ENCODE measurements around the gene FBXW7. TPM values are rescaled to one million over a fixed set of nuclear protein-coding genes. Genes with fewer than 3 reads are reported as not detected.

FBXW7 gene
- total RNA-seq, 1 donor from 2014 or later, result 23.3 TPM

DNA sequence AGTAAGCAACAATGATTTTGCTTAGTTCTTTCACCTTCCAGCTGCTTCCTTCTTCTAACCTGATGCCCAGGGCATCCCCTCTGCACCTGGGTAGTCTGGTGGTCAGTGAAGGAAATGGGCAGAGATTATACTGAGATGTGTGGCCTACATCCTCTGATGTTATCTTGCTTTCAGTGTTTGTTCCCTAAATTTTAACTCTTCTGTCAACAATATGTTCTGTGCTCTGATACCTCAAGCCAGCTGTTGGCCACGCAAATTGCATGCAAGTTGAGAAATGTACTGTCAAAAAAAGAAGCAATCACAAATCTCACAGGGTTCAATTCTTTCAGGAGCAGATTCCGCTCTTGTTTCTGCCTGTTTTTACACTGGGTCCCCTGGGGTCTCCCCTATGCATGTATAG lies 73.8 kb downstream of the FBXW7 start:
- TF ChIP-seq, protein P1, sequence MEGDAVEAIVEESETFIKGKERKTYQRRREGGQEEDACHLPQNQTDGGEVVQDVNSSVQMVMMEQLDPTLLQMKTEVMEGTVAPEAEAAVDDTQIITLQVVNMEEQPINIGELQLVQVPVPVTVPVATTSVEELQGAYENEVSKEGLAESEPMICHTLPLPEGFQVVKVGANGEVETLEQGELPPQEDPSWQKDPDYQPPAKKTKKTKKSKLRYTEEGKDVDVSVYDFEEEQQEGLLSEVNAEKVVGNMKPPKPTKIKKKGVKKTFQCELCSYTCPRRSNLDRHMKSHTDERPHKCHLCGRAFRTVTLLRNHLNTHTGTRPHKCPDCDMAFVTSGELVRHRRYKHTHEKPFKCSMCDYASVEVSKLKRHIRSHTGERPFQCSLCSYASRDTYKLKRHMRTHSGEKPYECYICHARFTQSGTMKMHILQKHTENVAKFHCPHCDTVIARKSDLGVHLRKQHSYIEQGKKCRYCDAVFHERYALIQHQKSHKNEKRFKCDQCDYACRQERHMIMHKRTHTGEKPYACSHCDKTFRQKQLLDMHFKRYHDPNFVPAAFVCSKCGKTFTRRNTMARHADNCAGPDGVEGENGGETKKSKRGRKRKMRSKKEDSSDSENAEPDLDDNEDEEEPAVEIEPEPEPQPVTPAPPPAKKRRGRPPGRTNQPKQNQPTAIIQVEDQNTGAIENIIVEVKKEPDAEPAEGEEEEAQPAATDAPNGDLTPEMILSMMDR (IDR thresholded peaks at IDR 0.05), result no peak
- no peaks in the 10 kb centered on the region for H3K36me3 Mint-ChIP-seq (ENCODE audit: low read depth)
- H3K9me3 Mint-ChIP-seq (ENCODE audit: low read depth), result no peaks in the 10 kb centered on the region
- H3K27ac Mint-ChIP-seq (ENCODE audit: unreplicated experiment), result no peak overlapping the region
- no peaks in the 10 kb centered on the region for H3K27me3 Mint-ChIP-seq (ENCODE audit: low read depth)
- no peak overlapping the region for H3K4me3 Mint-ChIP-seq (ENCODE audit: unreplicated experiment)
- H3K4me1 Mint-ChIP-seq (ENCODE audit: low read depth), result peaks cover 26% of the 10 kb centered on the region
- DNase-seq (ENCODE audit: low spot score), result no peak

DNA sequence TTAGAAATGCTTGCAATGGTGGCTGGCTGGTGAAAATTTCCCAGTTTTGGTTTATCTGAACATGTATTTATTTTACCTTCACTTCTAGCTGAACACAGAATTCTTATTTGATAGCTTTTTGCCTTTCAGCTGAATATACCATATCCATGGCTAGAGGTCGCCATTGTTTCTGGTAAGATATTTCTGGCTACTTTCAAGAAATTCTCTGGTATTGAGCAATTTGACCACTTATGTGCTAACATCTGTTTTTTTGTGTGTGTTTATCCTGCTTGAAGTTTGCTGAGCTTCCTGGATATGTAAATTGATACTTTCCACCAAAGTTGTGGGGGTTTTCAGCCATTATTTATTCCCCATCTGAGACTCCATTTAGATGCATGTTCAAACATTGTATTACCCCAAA lies 75.4 kb downstream of the FBXW7 start:
- H3K4me3 Mint-ChIP-seq (ENCODE audit: unreplicated experiment), result no peak overlapping the region
- H3K36me3 Mint-ChIP-seq (ENCODE audit: low read depth), result no peaks in the 10 kb centered on the region
- H3K4me1 Mint-ChIP-seq (ENCODE audit: low read depth), result peaks cover 26% of the 10 kb centered on the region
- DNase-seq (ENCODE audit: low spot score), result no peak
- H3K9me3 Mint-ChIP-seq (ENCODE audit: low read depth), result no peaks in the 10 kb centered on the region
- H3K27me3 Mint-ChIP-seq (ENCODE audit: low read depth), result no peaks in the 10 kb centered on the region
- TF ChIP-seq, protein P1 (IDR thresholded peaks at IDR 0.05), result peak; percentile 55
- no peak overlapping the region for H3K27ac Mint-ChIP-seq (ENCODE audit: unreplicated experiment)

DNA sequence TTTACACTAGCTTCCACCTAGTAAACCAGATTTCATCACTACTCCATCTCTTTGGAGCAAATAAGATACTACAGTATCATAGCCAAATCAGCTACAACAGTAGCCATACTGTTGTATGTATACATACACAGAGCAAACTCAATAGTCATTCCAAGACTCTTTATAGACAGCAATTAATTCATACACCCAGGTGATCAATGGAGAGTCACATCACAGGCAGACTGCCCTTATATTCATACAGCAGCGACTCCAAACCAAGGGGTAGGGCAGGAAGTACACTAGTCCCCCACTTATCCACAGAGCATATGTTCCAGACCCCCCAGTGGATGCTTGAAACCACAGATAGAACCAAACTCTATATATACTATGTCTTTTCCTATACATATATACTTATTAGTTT lies 76.6 kb downstream of the FBXW7 start:
- Mint-ChIP-seq H3K27ac (ENCODE audit: unreplicated experiment) (no peak overlapping the region), H3K27me3 (ENCODE audit: low read depth) (no peaks in the 10 kb centered on the region), H3K4me1 (ENCODE audit: low read depth) (peaks cover 27% of the 10 kb centered on the region), H3K4me3 (ENCODE audit: unreplicated experiment) (no peak overlapping the region), H3K36me3 (ENCODE audit: low read depth) (no peaks in the 10 kb centered on the region), H3K9me3 (ENCODE audit: low read depth) (no peaks in the 10 kb centered on the region)
- TF ChIP-seq, protein P1 (IDR thresholded peaks at IDR 0.05), result no peak
- no peak for DNase-seq (ENCODE audit: low spot score)

DNA sequence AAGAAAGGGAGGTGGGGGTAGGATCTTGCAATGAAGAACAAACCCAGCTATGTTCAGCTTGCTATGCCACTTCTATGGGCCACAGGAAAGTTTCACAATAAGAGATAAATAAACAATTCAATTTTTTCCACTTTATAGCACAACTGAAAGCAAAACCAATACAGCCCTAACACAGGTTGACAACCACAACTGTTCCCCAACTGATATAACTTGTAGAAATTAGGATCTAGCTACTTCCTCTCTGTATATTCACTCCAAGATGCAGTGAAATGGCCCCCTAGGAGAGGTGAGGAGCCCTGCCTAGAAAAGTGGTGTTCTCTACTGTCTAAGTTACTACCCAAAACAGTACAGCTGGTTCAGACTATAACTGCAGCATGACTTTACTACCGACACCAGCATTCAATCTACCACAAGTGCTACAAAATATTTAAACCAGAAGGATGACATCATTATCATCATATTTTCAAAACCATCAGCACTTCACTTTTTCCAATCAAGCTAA lies 77.0 kb downstream of the FBXW7 start:
- no peaks in the 10 kb centered on the region for H3K27me3 Mint-ChIP-seq (ENCODE audit: low read depth)
- H3K4me1 Mint-ChIP-seq (ENCODE audit: low read depth), result peaks cover 24% of the 10 kb centered on the region
- no peak overlapping the region for H3K4me3 Mint-ChIP-seq (ENCODE audit: unreplicated experiment)
- H3K27ac Mint-ChIP-seq (ENCODE audit: unreplicated experiment), result peak overlapping the region; percentile 2
- DNase-seq (ENCODE audit: low spot score), result no peak
- no peaks in the 10 kb centered on the region for H3K9me3 Mint-ChIP-seq (ENCODE audit: low read depth)
- TF ChIP-seq, protein P1 (IDR thresholded peaks at IDR 0.05), result no peak
- no peaks in the 10 kb centered on the region for H3K36me3 Mint-ChIP-seq (ENCODE audit: low read depth)

DNA sequence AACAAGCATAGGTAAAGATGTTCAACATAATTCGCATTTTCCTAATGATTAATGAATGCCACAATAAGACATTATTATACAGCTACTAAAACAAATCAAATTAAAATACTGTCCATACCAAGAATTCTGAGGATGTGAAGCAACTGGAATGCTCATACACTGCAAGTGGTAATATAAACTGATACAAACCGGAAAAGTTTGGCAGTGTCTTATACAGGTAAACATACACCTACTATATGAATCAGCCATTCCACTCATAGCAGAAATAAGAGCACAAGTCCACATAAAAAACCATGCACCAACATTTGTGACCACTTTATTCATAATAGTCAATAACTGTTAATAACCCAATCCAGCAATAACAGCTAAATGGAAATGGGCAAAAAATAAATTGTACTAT lies 79.3 kb downstream of the FBXW7 start:
- H3K4me3 Mint-ChIP-seq (ENCODE audit: unreplicated experiment), result no peak overlapping the region
- H3K27ac Mint-ChIP-seq (ENCODE audit: unreplicated experiment), result no peak overlapping the region

More for the DNA sequence above, 79.3 kb downstream of the FBXW7 start:
- Mint-ChIP-seq H3K36me3 (ENCODE audit: low read depth) (no peaks in the 10 kb centered on the region), H3K9me3 (ENCODE audit: low read depth) (no peaks in the 10 kb centered on the region), H3K27me3 (ENCODE audit: low read depth) (no peaks in the 10 kb centered on the region), H3K4me1 (ENCODE audit: low read depth) (peaks cover 12% of the 10 kb centered on the region)
- TF ChIP-seq, protein P1 (IDR thresholded peaks at IDR 0.05), result no peak
- DNase-seq (ENCODE audit: low spot score), result no peak

Measured in chondrocyte (in vitro differentiated cells).